GM23338 (cell line): ENCODE measurements around the gene ZP3. TPM values are rescaled to one million over a fixed set of nuclear protein-coding genes. Genes with fewer than 3 reads are reported as not detected.

ENCODE experiments used
- ATAC-seq: fragments of 200-7000 bp; cut with Tn5 transposase; 3 replicates; pipeline ENCODE4 v1.9.1; 2020
- DNase-seq: peaks from one replicate; pipeline ENCODE4 v3.0.0-alpha.2; 2015; ENCODE audit warnings: low spot score
- H2AFZ ChIP-seq: fragments of 200-600 bp; sonication (generic); 2 replicates; pipeline ENCODE4 v1.8.0; 2016; ENCODE audit warnings: antibody characterized with exemption, mild to moderate bottlenecking, moderate library complexity
- H3F3A ChIP-seq: fragments of 200-600 bp; sonication (generic); replicated peaks from 2 replicates; pipeline ENCODE4 v1.8.0; 2017; ENCODE audit warnings: antibody characterized with exemption, mixed run types, low read depth
- H3K27ac ChIP-seq: fragments of 200-600 bp; sonication (generic); 2 replicates; pipeline ENCODE4 v1.6.1; 2016; ENCODE audit warnings: low read depth
- H3K27me3 ChIP-seq: fragments of 200-600 bp; sonication (generic); 2 replicates; pipeline ENCODE4 v1.8.0; 2016; ENCODE audit warnings: mild to moderate bottlenecking, mixed run types, moderate library complexity; ENCODE audit not compliant: insufficient read depth
- H3K36me3 ChIP-seq: fragments of 200-600 bp; sonication (generic); 2 replicates; pipeline ENCODE4 v1.8.0; 2016; ENCODE audit warnings: mild to moderate bottlenecking; ENCODE audit not compliant: insufficient read depth
- H3K4me1 ChIP-seq: fragments of 200-600 bp; sonication (generic); 2 replicates; pipeline ENCODE4 v1.8.0; 2016; ENCODE audit warnings: mild to moderate bottlenecking, moderate library complexity; ENCODE audit not compliant: insufficient read depth
- H3K4me2 ChIP-seq: fragments of 200-600 bp; sonication (generic); 2 replicates; pipeline ENCODE4 v1.7.1; 2017; ENCODE audit warnings: mixed run types
- H3K4me3 ChIP-seq: fragments of 200-600 bp; sonication (generic); 2 replicates; pipeline ENCODE4 v1.6.1; 2016; ENCODE audit warnings: mixed run types
- H3K79me2 ChIP-seq: fragments of 200-600 bp; sonication (generic); replicated peaks from 2 replicates; pipeline ENCODE4 v1.8.0; 2017; ENCODE audit warnings: mild to moderate bottlenecking; ENCODE audit not compliant: insufficient read depth
- H3K9me2 ChIP-seq: fragments of 200-600 bp; sonication (generic); 2 replicates; pipeline ENCODE4 v1.8.0; 2017; ENCODE audit not compliant: insufficient read depth
- H4K20me1 ChIP-seq: fragments of 200-600 bp; sonication (generic); replicated peaks from 2 replicates; pipeline ENCODE4 v1.8.0; 2017; ENCODE audit warnings: mild to moderate bottlenecking; ENCODE audit not compliant: insufficient read depth
- H3K27ac Mint-ChIP-seq: 2 replicates; pipeline ENCODE4 v1.8.0; 2020; ENCODE audit warnings: inconsistent platforms, mild to moderate bottlenecking, moderate library complexity, mixed read lengths
- H3K27me3 Mint-ChIP-seq: 3 replicates; pipeline ENCODE4 v1.8.0; 2022; ENCODE audit warnings: low read depth, mild to moderate bottlenecking, moderate library complexity, mixed read lengths, inconsistent platforms; ENCODE audit not compliant: insufficient read depth, poor library complexity
- H3K36me3 Mint-ChIP-seq: 3 replicates; pipeline ENCODE4 v1.8.0; 2021; ENCODE audit warnings: low read depth, mild to moderate bottlenecking, inconsistent platforms, moderate library complexity, mixed read lengths
- H3K4me1 Mint-ChIP-seq: 3 replicates; pipeline ENCODE4 v1.8.0; 2020; ENCODE audit warnings: mild to moderate bottlenecking, inconsistent platforms, mixed read lengths
- H3K4me3 Mint-ChIP-seq: 3 replicates; pipeline ENCODE4 v1.8.0; 2021; ENCODE audit warnings: moderate library complexity, mild to moderate bottlenecking, inconsistent platforms, mixed read lengths
- H3K9me3 Mint-ChIP-seq: 3 replicates; pipeline ENCODE4 v1.8.0; 2020; ENCODE audit warnings: moderate library complexity, mild to moderate bottlenecking, inconsistent platforms, mixed read lengths
- EZH2 ChIP-seq: fragments of 200-600 bp; sonication (generic); IDR thresholded peaks from one replicate; pipeline ENCODE4 v1.8.0; 2017; ENCODE audit warnings: antibody characterized with exemption, mild to moderate bottlenecking, low read depth; ENCODE audit not compliant: unreplicated experiment
- JUNB ChIP-seq: IDR thresholded peaks from one replicate; pipeline ENCODE4 v1.6.1; 2016; ENCODE audit warnings: antibody characterized with exemption; ENCODE audit not compliant: unreplicated experiment
- NANOG ChIP-seq: IDR thresholded peaks from 2 replicates; pipeline ENCODE4 v1.6.1; 2016; ENCODE audit warnings: antibody characterized with exemption, borderline replicate concordance
- STAT1 ChIP-seq: IDR thresholded peaks from one replicate; pipeline ENCODE4 v1.6.1; 2016; ENCODE audit warnings: antibody characterized with exemption; ENCODE audit not compliant: unreplicated experiment
- polyA plus RNA-seq: library from polyadenylated mRNA; unstranded; fragments of >200 nt; fragmentation: Nextera tagmentation; extraction: Ambion mirVana; gene quantifications from 2 replicates; pipeline ENCODE4 v1.2.1, GENCODE V29; 2016
- total RNA-seq: library from RNA; depleted of rRNA; stranded (reverse); fragments of >200 nt; shearing (Covaris generic); gene quantifications from 2 replicates; pipeline ENCODE4 v1.2.3, GENCODE V29; 2014
- TF ChIP-seq, protein P1 (sequence below): fragments of 250-450 bp; sonication (Bioruptor Pico); IDR thresholded peaks from 2 replicates; pipeline ENCODE4 v1.5.0; 2020; ENCODE audit warnings: mild to moderate bottlenecking, moderate library complexity

ZP3 gene
- total and polyA plus RNA-seq, 2 experiments from 2014 or later, result 5.1 to 9.6 TPM

DNA sequence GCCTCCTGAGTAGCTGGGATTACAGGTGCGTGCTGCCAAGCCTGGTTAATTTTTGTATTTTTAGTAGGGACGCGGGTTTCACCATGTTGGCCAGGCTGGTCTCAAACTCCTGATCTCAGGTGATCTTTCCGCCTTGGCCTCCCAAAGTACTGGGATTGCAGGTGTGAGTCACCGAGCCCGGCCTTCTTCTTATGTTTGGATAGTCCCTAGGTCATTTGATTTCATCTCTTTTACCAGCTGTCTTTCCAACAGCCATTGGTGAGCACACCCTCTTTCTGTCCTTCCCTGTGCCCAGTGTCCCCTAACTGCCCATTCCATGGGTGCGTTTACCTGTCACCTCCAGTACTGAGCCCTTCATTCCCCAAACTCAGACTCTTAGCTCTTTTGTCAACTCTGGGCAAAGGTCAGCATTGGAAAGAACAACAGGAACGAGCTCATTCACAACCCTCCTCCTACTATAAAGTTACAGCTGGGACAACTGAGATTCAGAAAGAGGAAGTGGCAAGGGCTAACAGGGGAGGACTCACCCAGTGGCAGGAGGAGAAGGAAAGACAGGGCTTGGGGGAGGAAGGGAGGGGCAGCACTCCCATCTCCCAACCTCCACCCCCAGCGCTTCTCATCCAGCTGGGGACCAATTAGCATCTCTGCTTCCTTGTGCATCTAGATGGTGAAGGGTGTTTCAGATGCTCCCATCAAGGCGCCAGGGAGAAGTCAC is 20.8 kb upstream of the ZP3 start:
- H3K27ac ChIP-seq, result no peak overlapping the region
- H2AFZ ChIP-seq, result no peak overlapping the region
- H3K4me3 Mint-ChIP-seq, result no peak overlapping the region
- H3K9me3 Mint-ChIP-seq, result no peaks in the 10 kb centered on the region
- no peaks in the 10 kb centered on the region; the same call in 1 of the 2 replicates for H3K4me1 ChIP-seq
- no peaks in the 10 kb centered on the region for H3K9me2 ChIP-seq
- no peaks in the 10 kb centered on the region for H3K36me3 ChIP-seq
- H4K20me1 ChIP-seq, result no peaks in the 10 kb centered on the region
- H3K27me3 ChIP-seq, result no peaks in the 10 kb centered on the region
- H3K27ac Mint-ChIP-seq, result no peak overlapping the region
- no peak overlapping the region for H3K4me3 ChIP-seq
- H3K4me1 Mint-ChIP-seq, result peaks cover 18% of the 10 kb centered on the region
- peaks cover 3% of the 10 kb centered on the region; the same call in 1 of the 2 replicates for H3F3A ChIP-seq
- ATAC-seq (no peak), DNase-seq (no peak)
- H3K36me3 Mint-ChIP-seq, result no peaks in the 10 kb centered on the region; the same call in 2 of the 3 replicates
- H3K79me2 ChIP-seq, result no peaks in the 10 kb centered on the region
- TF ChIP-seq, protein P1, sequence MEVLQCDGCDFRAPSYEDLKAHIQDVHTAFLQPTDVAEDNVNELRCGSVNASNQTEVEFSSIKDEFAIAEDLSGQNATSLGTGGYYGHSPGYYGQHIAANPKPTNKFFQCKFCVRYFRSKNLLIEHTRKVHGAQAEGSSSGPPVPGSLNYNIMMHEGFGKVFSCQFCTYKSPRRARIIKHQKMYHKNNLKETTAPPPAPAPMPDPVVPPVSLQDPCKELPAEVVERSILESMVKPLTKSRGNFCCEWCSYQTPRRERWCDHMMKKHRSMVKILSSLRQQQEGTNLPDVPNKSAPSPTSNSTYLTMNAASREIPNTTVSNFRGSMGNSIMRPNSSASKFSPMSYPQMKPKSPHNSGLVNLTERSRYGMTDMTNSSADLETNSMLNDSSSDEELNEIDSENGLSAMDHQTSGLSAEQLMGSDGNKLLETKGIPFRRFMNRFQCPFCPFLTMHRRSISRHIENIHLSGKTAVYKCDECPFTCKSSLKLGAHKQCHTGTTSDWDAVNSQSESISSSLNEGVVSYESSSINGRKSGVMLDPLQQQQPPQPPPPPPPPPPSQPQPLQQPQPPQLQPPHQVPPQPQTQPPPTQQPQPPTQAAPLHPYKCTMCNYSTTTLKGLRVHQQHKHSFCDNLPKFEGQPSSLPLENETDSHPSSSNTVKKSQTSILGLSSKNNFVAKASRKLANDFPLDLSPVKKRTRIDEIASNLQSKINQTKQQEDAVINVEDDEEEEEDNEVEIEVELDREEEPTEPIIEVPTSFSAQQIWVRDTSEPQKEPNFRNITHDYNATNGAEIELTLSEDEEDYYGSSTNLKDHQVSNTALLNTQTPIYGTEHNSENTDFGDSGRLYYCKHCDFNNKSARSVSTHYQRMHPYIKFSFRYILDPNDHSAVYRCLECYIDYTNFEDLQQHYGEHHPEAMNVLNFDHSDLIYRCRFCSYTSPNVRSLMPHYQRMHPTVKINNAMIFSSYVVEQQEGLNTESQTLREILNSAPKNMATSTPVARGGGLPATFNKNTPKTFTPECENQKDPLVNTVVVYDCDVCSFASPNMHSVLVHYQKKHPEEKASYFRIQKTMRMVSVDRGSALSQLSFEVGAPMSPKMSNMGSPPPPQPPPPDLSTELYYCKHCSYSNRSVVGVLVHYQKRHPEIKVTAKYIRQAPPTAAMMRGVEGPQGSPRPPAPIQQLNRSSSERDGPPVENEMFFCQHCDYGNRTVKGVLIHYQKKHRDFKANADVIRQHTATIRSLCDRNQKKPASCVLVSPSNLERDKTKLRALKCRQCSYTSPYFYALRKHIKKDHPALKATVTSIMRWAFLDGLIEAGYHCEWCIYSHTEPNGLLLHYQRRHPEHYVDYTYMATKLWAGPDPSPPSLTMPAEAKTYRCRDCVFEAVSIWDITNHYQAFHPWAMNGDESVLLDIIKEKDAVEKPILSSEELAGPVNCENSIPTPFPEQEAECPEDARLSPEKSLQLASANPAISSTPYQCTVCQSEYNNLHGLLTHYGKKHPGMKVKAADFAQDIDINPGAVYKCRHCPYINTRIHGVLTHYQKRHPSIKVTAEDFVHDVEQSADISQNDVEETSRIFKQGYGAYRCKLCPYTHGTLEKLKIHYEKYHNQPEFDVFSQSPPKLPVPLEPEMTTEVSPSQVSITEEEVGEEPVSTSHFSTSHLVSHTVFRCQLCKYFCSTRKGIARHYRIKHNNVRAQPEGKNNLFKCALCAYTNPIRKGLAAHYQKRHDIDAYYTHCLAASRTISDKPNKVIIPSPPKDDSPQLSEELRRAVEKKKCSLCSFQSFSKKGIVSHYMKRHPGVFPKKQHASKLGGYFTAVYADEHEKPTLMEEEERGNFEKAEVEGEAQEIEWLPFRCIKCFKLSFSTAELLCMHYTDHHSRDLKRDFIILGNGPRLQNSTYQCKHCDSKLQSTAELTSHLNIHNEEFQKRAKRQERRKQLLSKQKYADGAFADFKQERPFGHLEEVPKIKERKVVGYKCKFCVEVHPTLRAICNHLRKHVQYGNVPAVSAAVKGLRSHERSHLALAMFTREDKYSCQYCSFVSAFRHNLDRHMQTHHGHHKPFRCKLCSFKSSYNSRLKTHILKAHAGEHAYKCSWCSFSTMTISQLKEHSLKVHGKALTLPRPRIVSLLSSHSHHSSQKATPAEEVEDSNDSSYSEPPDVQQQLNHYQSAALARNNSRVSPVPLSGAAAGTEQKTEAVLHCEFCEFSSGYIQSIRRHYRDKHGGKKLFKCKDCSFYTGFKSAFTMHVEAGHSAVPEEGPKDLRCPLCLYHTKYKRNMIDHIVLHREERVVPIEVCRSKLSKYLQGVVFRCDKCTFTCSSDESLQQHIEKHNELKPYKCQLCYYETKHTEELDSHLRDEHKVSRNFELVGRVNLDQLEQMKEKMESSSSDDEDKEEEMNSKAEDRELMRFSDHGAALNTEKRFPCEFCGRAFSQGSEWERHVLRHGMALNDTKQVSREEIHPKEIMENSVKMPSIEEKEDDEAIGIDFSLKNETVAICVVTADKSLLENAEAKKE (CRISPR knock-in tag), result no peak
- no peak overlapping the region for H3K4me2 ChIP-seq
- H3K27me3 Mint-ChIP-seq, result peaks cover 13% of the 10 kb centered on the region

DNA sequence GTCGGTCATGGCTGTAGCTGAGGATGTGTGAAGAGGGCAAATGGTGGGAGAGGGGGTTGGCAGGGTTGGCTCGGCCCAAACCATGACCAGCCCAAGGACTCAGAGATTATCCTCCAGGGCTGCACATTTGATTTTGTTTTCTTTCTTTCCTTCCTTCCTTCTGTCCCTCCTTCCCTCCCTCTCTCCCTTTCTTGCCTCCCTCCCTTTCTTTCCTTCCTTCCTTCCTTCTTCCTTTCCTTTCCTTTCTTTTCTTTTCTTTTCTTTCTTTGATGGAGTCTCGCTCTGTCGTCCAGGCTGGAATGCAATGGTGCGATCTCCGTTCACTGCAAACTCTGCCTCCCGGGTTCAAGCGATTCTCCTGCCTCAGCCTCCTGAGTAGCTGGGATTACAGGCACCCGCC is 19.0 kb upstream of the ZP3 start:
- H3K27ac Mint-ChIP-seq, result no peak overlapping the region
- H2AFZ ChIP-seq, result no peak overlapping the region
- ATAC-seq, result no peak
- no peak for TF ChIP-seq EZH2
- TF ChIP-seq, protein P1 (CRISPR knock-in tag), result no peak
- TF ChIP-seq STAT1, result no peak
- no peak for TF ChIP-seq NANOG
- no peak for TF ChIP-seq JUNB

More for the DNA sequence above, 19.0 kb upstream of the ZP3 start:
- no peaks in the 10 kb centered on the region for H3K9me3 Mint-ChIP-seq
- H3K27ac ChIP-seq, result no peak overlapping the region
- H3K4me3 Mint-ChIP-seq, result no peak overlapping the region
- H3K4me1 ChIP-seq, result peaks cover 10% of the 10 kb centered on the region
- H4K20me1 ChIP-seq, result no peaks in the 10 kb centered on the region
- no peaks in the 10 kb centered on the region for H3K79me2 ChIP-seq
- H3K27me3 ChIP-seq, result no peaks in the 10 kb centered on the region
- H3K4me2 ChIP-seq, result no peak overlapping the region
- H3K4me1 Mint-ChIP-seq, result peaks cover 23% of the 10 kb centered on the region
- no peaks in the 10 kb centered on the region for H3K36me3 ChIP-seq
- H3K4me3 ChIP-seq, result no peak overlapping the region
- no peaks in the 10 kb centered on the region for H3K9me2 ChIP-seq
- H3K36me3 Mint-ChIP-seq, result no peaks in the 10 kb centered on the region; the same call in 2 of the 3 replicates
- DNase-seq, result no peak
- H3K27me3 Mint-ChIP-seq, result peaks cover 14% of the 10 kb centered on the region
- H3F3A ChIP-seq, result peaks cover 3% of the 10 kb centered on the region; the same call in 1 of the 2 replicates
